Parathyroid adenoma (tissue), 2 donors: ENCODE results near the gene SOX5.

Experiments used
- H2AFZ ChIP-seq: fragments of 300-600 bp; sonication (generic); one replicate; pipeline ENCODE4 v1.7.0; 2017; ENCODE audit warnings: antibody characterized with exemption, mild to moderate bottlenecking
- H3K27ac ChIP-seq: fragments of 300-600 bp; sonication (generic); one replicate; pipeline ENCODE4 v1.7.0; 2017
- H3K27me3 ChIP-seq: fragments of 300-600 bp; sonication (generic); one replicate; pipeline ENCODE4 v1.7.0; 2017; ENCODE audit warnings: low read length; ENCODE audit not compliant: control insufficient read depth, insufficient read depth
- H3K36me3 ChIP-seq: fragments of 300-600 bp; sonication (generic); one replicate; pipeline ENCODE4 v1.7.0; 2017; ENCODE audit warnings: low read length; ENCODE audit not compliant: control insufficient read depth, insufficient read depth
- H3K4me1 ChIP-seq: fragments of 300-600 bp; sonication (generic); one replicate; pipeline ENCODE4 v1.7.0; 2017; ENCODE audit warnings: control low read depth
- H3K4me2 ChIP-seq: fragments of 300-600 bp; sonication (generic); one replicate; pipeline ENCODE4 v1.7.0; 2017; ENCODE audit warnings: low read length
- H3K4me3 ChIP-seq: fragments of 300-600 bp; sonication (generic); one replicate; pipeline ENCODE4 v1.7.0; 2017; ENCODE audit warnings: low read depth, low read length
- H3K79me2 ChIP-seq: fragments of 300-600 bp; sonication (generic); one replicate; pipeline ENCODE4 v1.7.0; 2017; ENCODE audit warnings: control low read depth
- H3K9ac ChIP-seq: fragments of 300-600 bp; sonication (generic); one replicate; pipeline ENCODE4 v1.7.0; 2017; ENCODE audit warnings: mild to moderate bottlenecking
- H3K9me3 ChIP-seq: fragments of 300-600 bp; sonication (generic); one replicate; pipeline ENCODE4 v1.7.0; 2017; ENCODE audit warnings: low read length; ENCODE audit not compliant: control insufficient read depth
- CTCF ChIP-seq: fragments of 300-600 bp; sonication (generic); IDR thresholded peaks from one replicate; pipeline ENCODE4 v1.7.0; 2017; ENCODE audit warnings: antibody characterized with exemption, mild to moderate bottlenecking
- donor health status: primary hyperparathyroidism.

SOX5 gene

GRCh38 chr12:23581913-23582312 is 367.6 kb downstream of the SOX5 start:
- Histone ChIP-seq H3K9me3 (no peaks in the 10 kb centered on the region), H3K79me2 (no peaks in the 10 kb centered on the region), H3K4me3 (no peak overlapping the region), H3K27ac (no peak overlapping the region), H3K36me3 (no peaks in the 10 kb centered on the region), H3K4me1 (no peaks in the 10 kb centered on the region), H3K4me2 (no peak overlapping the region), H3K9ac (no peak overlapping the region), H2AFZ (no peak overlapping the region), H3K27me3 (no peaks in the 10 kb centered on the region)
- no peak for TF ChIP-seq CTCF

- Histone ChIP-seq H3K9ac (no peak overlapping the region), H3K4me3 (no peak overlapping the region), H3K9me3 (no peaks in the 10 kb centered on the region), H3K4me1 (no peaks in the 10 kb centered on the region), H3K27ac (no peak overlapping the region), H2AFZ (no peak overlapping the region), H3K27me3 (no peaks in the 10 kb centered on the region), H3K4me2 (no peak overlapping the region), H3K79me2 (no peaks in the 10 kb centered on the region), H3K36me3 (no peaks in the 10 kb centered on the region)
- no peak for TF ChIP-seq CTCF
Measured at GRCh38 chr12:23579257-23579656, 370.2 kb downstream of the SOX5 start.

GRCh38 chr12:23576372-23576771 is 373.1 kb downstream of the SOX5 start:
- Histone ChIP-seq H3K4me3 (no peak overlapping the region), H3K36me3 (no peaks in the 10 kb centered on the region), H2AFZ (no peak overlapping the region), H3K4me1 (no peaks in the 10 kb centered on the region), H3K9me3 (no peaks in the 10 kb centered on the region), H3K4me2 (no peak overlapping the region), H3K27ac (no peak overlapping the region), H3K27me3 (no peaks in the 10 kb centered on the region), H3K79me2 (no peaks in the 10 kb centered on the region), H3K9ac (no peak overlapping the region)
- no peak for TF ChIP-seq CTCF

- no peak for TF ChIP-seq CTCF
- Histone ChIP-seq H3K4me2 (no peak overlapping the region), H3K4me3 (no peak overlapping the region), H3K27ac (no peak overlapping the region), H3K36me3 (no peaks in the 10 kb centered on the region), H3K27me3 (no peaks in the 10 kb centered on the region), H3K79me2 (no peaks in the 10 kb centered on the region), H3K9me3 (no peaks in the 10 kb centered on the region), H2AFZ (no peak overlapping the region), H3K9ac (no peak overlapping the region), H3K4me1 (no peaks in the 10 kb centered on the region)
Measured at GRCh38 chr12:23569356-23569755, 380.1 kb downstream of the SOX5 start.

GRCh38 chr12:23566133-23566532 is 383.3 kb downstream of the SOX5 start:
- no peak overlapping the region for H3K27ac ChIP-seq
- no peaks in the 10 kb centered on the region for H3K36me3 ChIP-seq
- H3K4me1 ChIP-seq = no peaks in the 10 kb centered on the region
- H3K4me3 ChIP-seq = no peak overlapping the region
- H3K9me3 ChIP-seq = no peaks in the 10 kb centered on the region
- TF ChIP-seq CTCF = no peak
- H3K4me2 ChIP-seq = no peak overlapping the region
- no peak overlapping the region for H3K9ac ChIP-seq
- no peaks in the 10 kb centered on the region for H3K79me2 ChIP-seq
- H3K27me3 ChIP-seq = no peaks in the 10 kb centered on the region
- H2AFZ ChIP-seq = no peak overlapping the region
